ENCODE data around the gene ATRNL1. TPM values are rescaled to one million over a fixed set of nuclear protein-coding genes. Genes with fewer than 3 reads are reported as not detected.

Gene ATRNL1, protein sequence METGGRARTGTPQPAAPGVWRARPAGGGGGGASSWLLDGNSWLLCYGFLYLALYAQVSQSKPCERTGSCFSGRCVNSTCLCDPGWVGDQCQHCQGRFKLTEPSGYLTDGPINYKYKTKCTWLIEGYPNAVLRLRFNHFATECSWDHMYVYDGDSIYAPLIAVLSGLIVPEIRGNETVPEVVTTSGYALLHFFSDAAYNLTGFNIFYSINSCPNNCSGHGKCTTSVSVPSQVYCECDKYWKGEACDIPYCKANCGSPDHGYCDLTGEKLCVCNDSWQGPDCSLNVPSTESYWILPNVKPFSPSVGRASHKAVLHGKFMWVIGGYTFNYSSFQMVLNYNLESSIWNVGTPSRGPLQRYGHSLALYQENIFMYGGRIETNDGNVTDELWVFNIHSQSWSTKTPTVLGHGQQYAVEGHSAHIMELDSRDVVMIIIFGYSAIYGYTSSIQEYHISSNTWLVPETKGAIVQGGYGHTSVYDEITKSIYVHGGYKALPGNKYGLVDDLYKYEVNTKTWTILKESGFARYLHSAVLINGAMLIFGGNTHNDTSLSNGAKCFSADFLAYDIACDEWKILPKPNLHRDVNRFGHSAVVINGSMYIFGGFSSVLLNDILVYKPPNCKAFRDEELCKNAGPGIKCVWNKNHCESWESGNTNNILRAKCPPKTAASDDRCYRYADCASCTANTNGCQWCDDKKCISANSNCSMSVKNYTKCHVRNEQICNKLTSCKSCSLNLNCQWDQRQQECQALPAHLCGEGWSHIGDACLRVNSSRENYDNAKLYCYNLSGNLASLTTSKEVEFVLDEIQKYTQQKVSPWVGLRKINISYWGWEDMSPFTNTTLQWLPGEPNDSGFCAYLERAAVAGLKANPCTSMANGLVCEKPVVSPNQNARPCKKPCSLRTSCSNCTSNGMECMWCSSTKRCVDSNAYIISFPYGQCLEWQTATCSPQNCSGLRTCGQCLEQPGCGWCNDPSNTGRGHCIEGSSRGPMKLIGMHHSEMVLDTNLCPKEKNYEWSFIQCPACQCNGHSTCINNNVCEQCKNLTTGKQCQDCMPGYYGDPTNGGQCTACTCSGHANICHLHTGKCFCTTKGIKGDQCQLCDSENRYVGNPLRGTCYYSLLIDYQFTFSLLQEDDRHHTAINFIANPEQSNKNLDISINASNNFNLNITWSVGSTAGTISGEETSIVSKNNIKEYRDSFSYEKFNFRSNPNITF (N-terminal part only)
- 6.9 and 16.4 TPM in 2 replicates for total RNA-seq (ENCODE audit: low replicate concordance)

GRCh38 chr10:115093286-115093775 lies at the start of gene ATRNL1:
Gene ATRNL1, plus strand, starts transcription at chr10:115093365. Its CDS starts 386 bp downstream, at chr10:115093751.
- Histone ChIP-seq H3K79me2 (ENCODE audit: low read depth) (no peaks in the 10 kb centered on the region), H3F3A (ENCODE audit: low read depth) (peaks cover 18% of the 10 kb centered on the region), H2AFZ (replicated peaks) (peak within 1 kb of the TSS; percentile 89), H3K9ac (no peak within 1 kb of the TSS), H3K36me3 (no peaks in the 10 kb centered on the region), H3K27me3 (peaks cover 64% of the 10 kb centered on the region), H3K4me3 (peak within 1 kb of the TSS; percentile 90), H3K4me2 (peak within 1 kb of the TSS; percentile 83), H3K9me3 (ENCODE audit: low read depth) (no peaks in the 10 kb centered on the region), H4K20me1 (ENCODE audit: low read depth) (peaks cover 8% of the 10 kb centered on the region), H3K4me1 (no peaks in the 10 kb centered on the region), H3K27ac (no peak within 1 kb of the TSS)
- H3K36me3 Mint-ChIP-seq = no peaks in the 10 kb centered on the region
- no peaks in the 10 kb centered on the region for H3K9me3 Mint-ChIP-seq
- peaks cover 35% of the 10 kb centered on the region for H3K4me1 Mint-ChIP-seq
- H3K27me3 Mint-ChIP-seq (ENCODE audit: insufficient read depth, low read depth) = peaks cover 5% of the 10 kb centered on the region
- DNase-seq (ENCODE audit: low spot score) = peak; percentile 76
- peak within 1 kb of the TSS; percentile 95 for H3K4me3 Mint-ChIP-seq
- H3K27ac Mint-ChIP-seq = peak within 1 kb of the TSS; percentile 98
- no peak for TF ChIP-seq EZH2phosphoT487 (IDR thresholded peaks at IDR 0.05)
- TF ChIP-seq, protein P1, sequence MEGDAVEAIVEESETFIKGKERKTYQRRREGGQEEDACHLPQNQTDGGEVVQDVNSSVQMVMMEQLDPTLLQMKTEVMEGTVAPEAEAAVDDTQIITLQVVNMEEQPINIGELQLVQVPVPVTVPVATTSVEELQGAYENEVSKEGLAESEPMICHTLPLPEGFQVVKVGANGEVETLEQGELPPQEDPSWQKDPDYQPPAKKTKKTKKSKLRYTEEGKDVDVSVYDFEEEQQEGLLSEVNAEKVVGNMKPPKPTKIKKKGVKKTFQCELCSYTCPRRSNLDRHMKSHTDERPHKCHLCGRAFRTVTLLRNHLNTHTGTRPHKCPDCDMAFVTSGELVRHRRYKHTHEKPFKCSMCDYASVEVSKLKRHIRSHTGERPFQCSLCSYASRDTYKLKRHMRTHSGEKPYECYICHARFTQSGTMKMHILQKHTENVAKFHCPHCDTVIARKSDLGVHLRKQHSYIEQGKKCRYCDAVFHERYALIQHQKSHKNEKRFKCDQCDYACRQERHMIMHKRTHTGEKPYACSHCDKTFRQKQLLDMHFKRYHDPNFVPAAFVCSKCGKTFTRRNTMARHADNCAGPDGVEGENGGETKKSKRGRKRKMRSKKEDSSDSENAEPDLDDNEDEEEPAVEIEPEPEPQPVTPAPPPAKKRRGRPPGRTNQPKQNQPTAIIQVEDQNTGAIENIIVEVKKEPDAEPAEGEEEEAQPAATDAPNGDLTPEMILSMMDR (IDR thresholded peaks at IDR 0.05) = no peak

- Histone ChIP-seq H3K4me1 (no peaks in the 10 kb centered on the region), H3K9me3 (ENCODE audit: low read depth) (no peaks in the 10 kb centered on the region), H3F3A (ENCODE audit: low read depth) (no peaks in the 10 kb centered on the region), H3K79me2 (ENCODE audit: low read depth) (no peaks in the 10 kb centered on the region), H3K4me2 (no peak overlapping the region), H3K36me3 (no peaks in the 10 kb centered on the region), H3K4me3 (no peak overlapping the region), H3K27me3 (no peaks in the 10 kb centered on the region), H4K20me1 (ENCODE audit: low read depth) (no peaks in the 10 kb centered on the region), H3K27ac (no peak overlapping the region), H2AFZ (replicated peaks) (no peak overlapping the region), H3K9ac (no peak overlapping the region)
- TF ChIP-seq EZH2 (IDR thresholded peaks at IDR 0.05) (no peak), EZH2phosphoT487 (IDR thresholded peaks at IDR 0.05) (no peak)
- TF ChIP-seq, protein P1 (IDR thresholded peaks at IDR 0.05) = no peak
- H3K27ac Mint-ChIP-seq = no peak overlapping the region
- H3K4me3 Mint-ChIP-seq = no peak overlapping the region
- H3K4me1 Mint-ChIP-seq = peaks cover 8% of the 10 kb centered on the region
- H3K27me3 Mint-ChIP-seq (ENCODE audit: insufficient read depth, low read depth) = no peaks in the 10 kb centered on the region
- no peaks in the 10 kb centered on the region for H3K36me3 Mint-ChIP-seq
- DNase-seq (ENCODE audit: low spot score) = no peak
- H3K9me3 Mint-ChIP-seq = peaks cover 10% of the 10 kb centered on the region
Measured at GRCh38 chr10:115043719-115044118, 49.4 kb upstream of the ATRNL1 start.

DNA sequence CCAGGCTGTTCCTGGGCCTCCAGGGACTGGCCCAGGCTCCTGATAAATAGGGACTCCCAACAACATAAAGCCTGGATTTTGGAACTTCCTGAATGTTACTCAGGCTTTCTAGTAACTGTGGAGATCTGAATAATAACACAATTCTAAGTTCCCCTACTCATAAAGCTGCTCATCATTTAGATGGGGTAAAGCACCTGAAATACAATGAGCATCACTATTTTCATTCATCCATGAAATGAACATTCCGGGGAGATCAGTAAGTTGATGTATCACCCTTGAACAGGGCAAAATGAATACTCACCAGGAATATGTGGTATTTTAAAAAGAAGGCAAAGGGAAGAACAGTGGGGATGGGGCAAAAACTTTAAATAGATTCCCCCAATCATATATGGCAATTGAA lies 48.3 kb upstream of the ATRNL1 start:
- no peak overlapping the region for H3K27ac Mint-ChIP-seq
- H3K27me3 Mint-ChIP-seq (ENCODE audit: insufficient read depth, low read depth) = no peaks in the 10 kb centered on the region
- Histone ChIP-seq H3K9ac (no peak overlapping the region), H3F3A (ENCODE audit: low read depth) (no peaks in the 10 kb centered on the region), H3K36me3 (no peaks in the 10 kb centered on the region), H2AFZ (replicated peaks) (no peak overlapping the region), H3K4me2 (no peak overlapping the region), H3K9me3 (ENCODE audit: low read depth) (no peaks in the 10 kb centered on the region), H3K27me3 (no peaks in the 10 kb centered on the region), H3K27ac (no peak overlapping the region), H3K4me1 (no peaks in the 10 kb centered on the region), H3K79me2 (ENCODE audit: low read depth) (no peaks in the 10 kb centered on the region), H3K4me3 (no peak overlapping the region), H4K20me1 (ENCODE audit: low read depth) (no peaks in the 10 kb centered on the region)
- H3K36me3 Mint-ChIP-seq = no peaks in the 10 kb centered on the region
- DNase-seq (ENCODE audit: low spot score) = no peak
- peaks cover 10% of the 10 kb centered on the region for H3K9me3 Mint-ChIP-seq
- peaks cover 12% of the 10 kb centered on the region for H3K4me1 Mint-ChIP-seq
- no peak overlapping the region for H3K4me3 Mint-ChIP-seq
- no peak for TF ChIP-seq EZH2 (IDR thresholded peaks at IDR 0.05)
- TF ChIP-seq EZH2phosphoT487 (IDR thresholded peaks at IDR 0.05) = no peak
- TF ChIP-seq, protein P1 (IDR thresholded peaks at IDR 0.05) = no peak
